ENCODE measurements around the gene CLASP2.

CLASP2 gene

DNA sequence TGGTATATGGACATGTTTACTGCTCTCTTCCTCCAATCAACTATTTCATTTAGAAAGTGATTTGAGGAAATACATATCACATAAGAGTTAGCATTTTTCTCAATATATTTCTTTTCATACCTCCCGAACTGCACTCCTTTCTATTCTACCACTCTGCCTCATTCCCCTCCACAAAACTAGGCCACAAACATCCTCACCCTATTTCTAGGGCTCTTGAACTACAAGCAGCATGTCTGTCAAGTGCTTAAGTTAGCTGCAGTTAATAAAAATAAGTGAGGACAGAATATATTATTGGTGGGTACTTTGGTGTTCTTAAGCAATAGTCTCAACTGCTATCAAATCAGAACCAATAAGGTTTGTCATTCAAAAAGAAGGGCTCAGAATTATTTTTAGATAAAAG lies 125.1 kb downstream of the CLASP2 start:
- H3K79me2 ChIP-seq (ENCODE audit: low read length) = no peaks in the 10 kb centered on the region
- H3K4me2 ChIP-seq (ENCODE audit: low read length) = no peak overlapping the region
- no peak overlapping the region for H3K9ac ChIP-seq (ENCODE audit: low read length)
- no peaks in the 10 kb centered on the region for H3K4me1 ChIP-seq (ENCODE audit: low read length)
- TF ChIP-seq, protein P1, sequence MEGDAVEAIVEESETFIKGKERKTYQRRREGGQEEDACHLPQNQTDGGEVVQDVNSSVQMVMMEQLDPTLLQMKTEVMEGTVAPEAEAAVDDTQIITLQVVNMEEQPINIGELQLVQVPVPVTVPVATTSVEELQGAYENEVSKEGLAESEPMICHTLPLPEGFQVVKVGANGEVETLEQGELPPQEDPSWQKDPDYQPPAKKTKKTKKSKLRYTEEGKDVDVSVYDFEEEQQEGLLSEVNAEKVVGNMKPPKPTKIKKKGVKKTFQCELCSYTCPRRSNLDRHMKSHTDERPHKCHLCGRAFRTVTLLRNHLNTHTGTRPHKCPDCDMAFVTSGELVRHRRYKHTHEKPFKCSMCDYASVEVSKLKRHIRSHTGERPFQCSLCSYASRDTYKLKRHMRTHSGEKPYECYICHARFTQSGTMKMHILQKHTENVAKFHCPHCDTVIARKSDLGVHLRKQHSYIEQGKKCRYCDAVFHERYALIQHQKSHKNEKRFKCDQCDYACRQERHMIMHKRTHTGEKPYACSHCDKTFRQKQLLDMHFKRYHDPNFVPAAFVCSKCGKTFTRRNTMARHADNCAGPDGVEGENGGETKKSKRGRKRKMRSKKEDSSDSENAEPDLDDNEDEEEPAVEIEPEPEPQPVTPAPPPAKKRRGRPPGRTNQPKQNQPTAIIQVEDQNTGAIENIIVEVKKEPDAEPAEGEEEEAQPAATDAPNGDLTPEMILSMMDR (IDR thresholded peaks at IDR 0.05; ENCODE audit: low read depth, low read length) = no peak
- TF ChIP-seq EZH2phosphoT487 (IDR thresholded peaks at IDR 0.05; ENCODE audit: low read depth) = no peak
- H2AFZ ChIP-seq (ENCODE audit: low read depth, low read length) = no peak overlapping the region
- no peaks in the 10 kb centered on the region for H3K27me3 ChIP-seq (ENCODE audit: low read depth, low read length)
- H4K20me1 ChIP-seq (ENCODE audit: insufficient read depth, low read length) = no peaks in the 10 kb centered on the region
- H3K4me3 ChIP-seq (ENCODE audit: low read length) = no peak overlapping the region
- H3K27ac ChIP-seq (ENCODE audit: low read length) = no peak overlapping the region
- no peaks in the 10 kb centered on the region for H3K9me3 ChIP-seq (ENCODE audit: insufficient read depth, low read length)
- H3K36me3 ChIP-seq (replicated peaks; ENCODE audit: low read depth, low read length) = peaks cover 13% of the 10 kb centered on the region

DNA sequence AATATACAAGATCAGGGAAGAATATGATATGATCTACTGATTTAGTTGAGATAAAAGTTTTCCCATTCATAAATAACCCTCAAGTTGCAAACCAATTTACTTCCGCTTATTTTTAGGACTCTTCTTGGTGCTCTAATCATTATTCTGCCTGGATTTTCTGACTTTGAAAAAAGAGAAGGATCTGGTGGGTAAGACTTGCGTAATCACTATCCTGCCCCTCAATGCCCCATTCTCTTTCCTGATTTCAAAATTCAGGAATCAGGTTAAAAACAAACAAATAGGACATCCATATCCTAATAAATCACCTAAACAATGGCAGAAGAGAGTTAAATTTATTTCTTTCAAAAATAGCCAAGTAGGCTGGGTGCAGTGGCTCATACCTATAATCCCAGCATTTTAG lies 127.5 kb downstream of the CLASP2 start:
- Histone ChIP-seq H3K27me3 (ENCODE audit: low read depth, low read length) (no peaks in the 10 kb centered on the region), H3K36me3 (replicated peaks; ENCODE audit: low read depth, low read length) (peaks cover 15% of the 10 kb centered on the region), H3K4me2 (ENCODE audit: low read length) (no peak overlapping the region), H3K79me2 (ENCODE audit: low read length) (no peaks in the 10 kb centered on the region), H3K9me3 (ENCODE audit: insufficient read depth, low read length) (no peaks in the 10 kb centered on the region), H3K27ac (ENCODE audit: low read length) (no peak overlapping the region), H3K4me1 (ENCODE audit: low read length) (no peaks in the 10 kb centered on the region), H4K20me1 (ENCODE audit: insufficient read depth, low read length) (no peaks in the 10 kb centered on the region), H2AFZ (ENCODE audit: low read depth, low read length) (no peak overlapping the region), H3K9ac (ENCODE audit: low read length) (no peak overlapping the region), H3K4me3 (ENCODE audit: low read length) (no peak overlapping the region)
- TF ChIP-seq, protein P1 (IDR thresholded peaks at IDR 0.05; ENCODE audit: low read depth, low read length) = no peak

DNA sequence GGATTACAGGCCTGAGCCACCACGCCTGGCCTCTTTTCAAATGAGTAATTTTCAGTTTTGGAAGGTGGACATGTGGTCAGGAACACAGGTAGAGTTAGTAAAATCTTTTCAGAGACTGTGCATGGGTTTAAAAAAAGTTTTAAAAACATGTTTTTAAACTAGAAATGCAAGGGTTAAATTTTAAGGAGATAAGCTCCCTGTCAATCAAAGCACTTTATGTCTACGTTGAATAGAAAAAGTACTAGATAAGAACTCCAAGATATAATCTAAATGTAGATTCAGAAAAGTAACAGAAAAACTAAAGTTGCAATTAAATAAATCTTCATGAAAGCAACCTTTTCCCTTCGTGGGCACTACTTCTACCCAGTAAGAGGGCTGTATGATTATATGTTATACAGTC lies 131.7 kb downstream of the CLASP2 start:
- H2AFZ ChIP-seq (ENCODE audit: low read depth, low read length) = no peak overlapping the region
- H3K36me3 ChIP-seq (replicated peaks; ENCODE audit: low read depth, low read length) = peaks cover 13% of the 10 kb centered on the region
- no peak overlapping the region for H3K9ac ChIP-seq (ENCODE audit: low read length)
- no peaks in the 10 kb centered on the region for H4K20me1 ChIP-seq (ENCODE audit: insufficient read depth, low read length)
- peaks cover 14% of the 10 kb centered on the region for H3K4me1 ChIP-seq (ENCODE audit: low read length)
- TF ChIP-seq, protein P1 (IDR thresholded peaks at IDR 0.05; ENCODE audit: low read depth, low read length) = no peak
- TF ChIP-seq EZH2phosphoT487 (IDR thresholded peaks at IDR 0.05; ENCODE audit: low read depth) = no peak
- H3K4me2 ChIP-seq (ENCODE audit: low read length) = no peak overlapping the region
- H3K27me3 ChIP-seq (ENCODE audit: low read depth, low read length) = no peaks in the 10 kb centered on the region
- H3K79me2 ChIP-seq (ENCODE audit: low read length) = no peaks in the 10 kb centered on the region
- no peaks in the 10 kb centered on the region for H3K9me3 ChIP-seq (ENCODE audit: insufficient read depth, low read length)
- H3K27ac ChIP-seq (ENCODE audit: low read length) = no peak overlapping the region
- no peak overlapping the region for H3K4me3 ChIP-seq (ENCODE audit: low read length)

DNA sequence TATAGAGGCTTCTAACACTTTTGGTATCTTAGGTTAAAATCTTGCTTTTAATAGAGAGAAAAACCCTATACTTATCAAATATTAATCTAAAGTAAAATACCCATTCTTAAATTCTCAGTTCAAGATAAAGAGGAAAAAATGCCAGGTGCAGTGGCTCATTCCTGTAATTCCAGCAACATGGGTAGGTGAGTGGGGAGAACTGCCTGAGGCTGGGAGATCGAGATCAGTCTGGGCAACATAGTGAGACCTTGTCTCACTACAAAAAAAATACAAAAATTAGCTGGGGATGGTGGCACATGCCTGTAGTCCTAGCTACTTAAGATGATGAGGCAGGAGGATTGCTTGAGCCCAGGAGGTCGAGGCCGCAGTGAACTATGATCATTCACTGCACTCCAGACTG lies 135.8 kb downstream of the CLASP2 start:
- H3K27me3 ChIP-seq (ENCODE audit: low read depth, low read length) = no peaks in the 10 kb centered on the region
- H4K20me1 ChIP-seq (ENCODE audit: insufficient read depth, low read length) = no peaks in the 10 kb centered on the region
- no peak overlapping the region for H3K4me2 ChIP-seq (ENCODE audit: low read length)
- no peaks in the 10 kb centered on the region for H3K9me3 ChIP-seq (ENCODE audit: insufficient read depth, low read length)
- TF ChIP-seq, protein P1 (IDR thresholded peaks at IDR 0.05; ENCODE audit: low read depth, low read length) = no peak
- TF ChIP-seq EZH2phosphoT487 (IDR thresholded peaks at IDR 0.05; ENCODE audit: low read depth) = no peak
- H3K4me1 ChIP-seq (ENCODE audit: low read length) = peaks cover 18% of the 10 kb centered on the region
- no peak overlapping the region for H2AFZ ChIP-seq (ENCODE audit: low read depth, low read length)
- peaks cover 8% of the 10 kb centered on the region for H3K36me3 ChIP-seq (replicated peaks; ENCODE audit: low read depth, low read length)
- no peaks in the 10 kb centered on the region for H3K79me2 ChIP-seq (ENCODE audit: low read length)
- H3K9ac ChIP-seq (ENCODE audit: low read length) = no peak overlapping the region
- no peak overlapping the region for H3K27ac ChIP-seq (ENCODE audit: low read length)
- no peak overlapping the region for H3K4me3 ChIP-seq (ENCODE audit: low read length)
